Measurements from ENCODE around the gene KIF1A.
A peak's percentile ranks its signal among the peaks of the same experiment; 100 is the strongest.

KIF1A gene

DNA sequence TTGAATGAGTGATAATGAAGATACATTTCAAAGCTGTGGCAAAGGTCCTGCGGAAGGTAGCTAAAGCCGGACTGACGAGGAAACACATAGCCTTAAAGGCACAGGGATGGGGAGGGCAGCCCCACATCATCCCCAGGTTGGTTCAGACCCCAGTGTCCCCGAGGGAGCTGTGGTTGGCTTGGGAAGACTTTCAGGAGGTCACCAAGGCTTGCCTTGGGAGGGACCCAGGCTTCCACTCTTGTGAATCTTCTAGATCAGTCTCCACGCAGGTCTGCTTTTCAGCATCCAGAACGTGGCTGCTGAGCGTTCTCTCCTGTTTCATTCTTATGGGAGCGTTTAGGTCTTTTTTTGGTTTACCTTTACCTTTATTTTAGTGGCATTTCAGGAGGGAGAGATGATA lies 16.8 kb downstream of the KIF1A start:
- DNase-seq (ENCODE audit: low read depth in 2 of 2) = no peak

DNA sequence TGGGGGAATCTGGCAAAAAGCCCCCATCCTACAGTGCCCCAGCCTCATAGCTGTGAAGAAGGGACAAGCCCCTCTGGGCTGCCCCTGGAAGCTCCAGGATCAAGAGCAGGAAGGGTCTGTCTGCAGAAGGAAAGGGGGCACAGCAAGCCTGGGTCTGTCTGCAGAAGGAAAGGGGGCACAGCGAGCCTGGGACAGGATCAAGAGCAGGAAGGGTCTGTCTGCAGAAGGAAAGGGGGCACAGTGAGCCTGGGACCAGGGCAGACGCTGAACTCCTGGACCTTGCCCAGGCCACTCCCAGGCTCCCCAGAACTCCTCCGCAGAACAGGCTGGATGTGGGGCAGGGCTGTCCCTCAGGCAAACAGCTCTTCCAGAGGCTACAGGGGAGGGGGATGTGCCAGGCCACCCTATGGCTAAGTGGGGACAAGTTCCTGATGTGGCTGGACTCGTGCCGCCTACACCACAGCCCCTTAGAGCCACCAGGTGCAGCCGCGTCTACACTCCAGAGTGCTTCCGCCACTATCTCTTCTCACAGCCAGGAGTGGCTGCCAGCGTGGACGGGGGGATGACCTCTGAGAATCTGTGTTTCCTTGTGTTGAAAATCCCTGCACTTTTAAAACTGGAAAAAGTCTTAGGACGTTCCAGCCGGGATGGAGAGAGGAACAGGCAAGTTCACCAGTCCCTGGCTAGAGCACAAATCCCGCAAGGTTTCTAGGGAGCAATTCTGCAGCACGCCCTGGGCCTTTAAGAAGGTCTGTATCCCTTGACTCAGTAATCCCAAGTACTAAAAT lies 20.8 kb downstream of the KIF1A start:
- DNase-seq (ENCODE audit: low read depth in 2 of 2) = no peak

DNA sequence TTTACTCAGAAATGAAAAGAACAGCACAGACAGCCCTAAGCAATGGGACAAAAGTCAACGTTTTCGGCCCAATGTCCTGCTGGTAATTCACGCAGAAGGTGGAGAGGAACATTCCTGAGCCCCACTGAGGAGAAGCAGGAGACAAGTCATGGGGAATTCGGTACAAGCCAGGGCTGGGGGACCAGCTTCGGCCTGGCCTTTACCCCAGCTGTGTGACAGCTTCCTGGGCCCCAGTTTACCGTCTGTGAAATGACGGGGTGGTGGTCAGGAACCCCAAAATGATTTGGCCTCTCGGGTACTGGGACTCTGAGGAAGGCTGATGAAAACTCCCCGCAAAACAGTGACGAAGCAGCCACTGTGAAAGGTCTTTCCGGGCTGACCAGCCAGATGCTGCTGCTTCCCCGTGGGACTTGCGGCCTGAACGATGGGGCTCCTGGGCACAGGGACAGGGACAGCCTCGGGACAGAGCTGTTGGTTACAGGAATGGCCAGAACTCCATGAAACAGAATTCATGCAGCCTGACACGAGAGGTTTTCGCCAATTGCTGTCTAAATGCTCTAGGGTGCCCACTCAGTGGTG lies 21.6 kb downstream of the KIF1A start:
- DNase-seq (ENCODE audit: low read depth in 2 of 2) = no peak

DNA sequence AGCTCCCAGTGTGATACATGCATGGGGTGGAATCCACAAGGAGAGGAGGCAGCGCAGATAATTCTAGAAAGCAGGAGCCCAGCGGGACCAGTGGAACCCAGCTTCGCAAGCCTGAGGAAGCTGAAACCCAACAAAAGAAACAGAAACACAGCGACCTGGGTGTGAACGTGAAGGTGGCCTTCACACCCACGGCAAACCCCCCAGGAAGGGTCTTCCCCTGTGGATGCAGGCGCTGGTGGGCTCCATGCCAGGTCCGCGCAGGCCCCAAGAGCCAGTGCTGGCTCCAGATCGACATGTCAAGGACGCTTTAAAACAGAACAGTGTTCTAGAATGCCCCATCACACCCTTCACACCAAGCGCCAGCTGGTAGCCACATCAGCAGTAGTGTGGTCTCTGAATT lies 22.1 kb downstream of the KIF1A start:
- no peak for DNase-seq (ENCODE audit: low read depth in 2 of 2)

DNA sequence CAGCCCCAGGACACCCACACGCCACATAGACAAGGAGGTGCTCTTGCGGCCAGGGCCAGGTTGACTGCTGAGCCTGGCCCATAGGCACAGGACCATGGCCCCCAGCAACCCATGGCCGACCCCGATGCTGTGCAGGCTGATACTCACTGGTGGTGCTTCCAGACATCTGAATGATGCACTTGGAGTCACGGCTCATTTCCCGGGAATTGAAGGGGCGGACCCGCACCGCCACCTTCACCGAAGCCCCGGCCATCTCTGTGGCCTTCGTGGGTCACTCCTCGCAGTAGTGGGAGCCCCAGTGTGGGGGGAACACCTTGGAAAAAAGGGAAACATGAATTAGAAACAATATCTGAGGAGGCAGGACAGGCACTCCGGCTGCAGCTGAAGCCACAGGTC lies 22.5 kb downstream of the KIF1A start:
- DNase-seq (ENCODE audit: low read depth in 2 of 2) = no peak

DNA sequence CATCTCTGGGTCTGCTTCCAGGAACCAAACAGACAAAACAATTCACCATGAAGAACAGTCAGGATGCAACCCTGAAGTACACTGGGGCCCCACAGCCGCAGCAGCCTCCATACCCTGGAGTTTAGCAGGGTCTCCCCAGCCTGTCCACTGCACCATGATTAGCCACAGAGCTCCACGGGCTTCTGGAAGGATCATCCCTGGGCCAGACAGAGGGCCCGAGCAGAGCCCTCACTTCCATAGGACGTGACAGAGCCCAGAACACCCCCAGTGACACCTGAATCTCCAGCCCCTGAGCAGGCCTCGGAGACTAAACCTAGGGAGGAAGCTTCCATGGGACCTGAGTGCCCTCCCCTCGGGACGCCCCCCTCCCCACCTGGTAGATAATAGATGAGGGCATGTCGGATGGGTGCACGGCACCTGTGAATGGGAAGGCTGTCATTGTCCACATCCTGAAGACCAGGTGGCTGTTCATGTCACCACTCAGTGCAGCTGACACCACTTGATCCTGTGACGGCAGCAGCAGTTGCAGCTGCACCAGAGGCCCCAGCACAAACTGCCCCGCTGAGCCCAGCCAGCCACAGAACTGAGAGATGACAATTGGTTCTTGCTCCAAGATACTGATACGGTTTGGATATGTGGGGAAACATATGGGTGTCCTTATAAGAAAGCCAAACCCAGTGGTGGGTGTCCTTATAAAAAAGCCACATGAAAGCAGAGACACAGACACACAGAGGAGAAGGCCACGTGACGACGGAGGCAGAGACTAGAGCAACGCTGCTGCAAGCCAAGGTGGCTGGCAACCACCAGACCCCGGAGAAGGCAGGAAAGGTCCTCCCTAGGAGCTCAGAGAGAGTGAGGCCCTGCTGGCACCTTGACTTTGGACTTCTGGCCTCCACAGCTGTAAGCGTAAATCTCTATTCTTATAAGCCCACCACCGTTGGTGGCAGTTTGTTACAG lies 23.2 kb downstream of the KIF1A start:
- no peak for DNase-seq (ENCODE audit: low read depth in 2 of 2)

DNA sequence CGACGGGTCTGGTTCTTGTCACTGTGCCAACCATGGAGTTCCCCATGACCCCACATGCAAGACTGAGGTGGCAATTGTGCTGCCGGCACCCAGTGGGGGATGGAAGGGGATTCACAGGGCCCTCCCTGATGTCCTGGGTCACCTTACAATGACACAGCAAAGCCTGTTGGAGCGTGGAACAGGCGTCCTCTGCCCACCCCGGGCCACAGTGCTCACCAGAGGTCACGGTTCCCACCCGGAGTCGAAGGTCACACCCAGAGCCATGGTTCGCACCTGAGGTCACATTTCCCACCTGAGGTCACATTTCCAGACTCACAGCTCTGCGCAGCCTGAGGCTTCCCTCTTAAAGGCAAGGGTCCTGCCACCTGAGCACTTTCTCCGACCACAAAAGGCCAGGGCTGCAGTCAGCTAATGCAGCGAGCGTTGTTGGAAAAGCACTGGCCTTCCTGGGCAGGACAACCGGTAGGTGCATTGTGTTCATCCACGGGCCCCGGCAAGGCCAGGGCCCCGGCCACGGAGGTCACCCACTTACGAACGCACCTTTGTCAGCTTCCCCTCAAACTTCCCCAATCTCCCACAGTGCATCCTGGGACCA lies 24.0 kb downstream of the KIF1A start:
- DNase-seq (ENCODE audit: low read depth in 2 of 2) = no peak

DNA sequence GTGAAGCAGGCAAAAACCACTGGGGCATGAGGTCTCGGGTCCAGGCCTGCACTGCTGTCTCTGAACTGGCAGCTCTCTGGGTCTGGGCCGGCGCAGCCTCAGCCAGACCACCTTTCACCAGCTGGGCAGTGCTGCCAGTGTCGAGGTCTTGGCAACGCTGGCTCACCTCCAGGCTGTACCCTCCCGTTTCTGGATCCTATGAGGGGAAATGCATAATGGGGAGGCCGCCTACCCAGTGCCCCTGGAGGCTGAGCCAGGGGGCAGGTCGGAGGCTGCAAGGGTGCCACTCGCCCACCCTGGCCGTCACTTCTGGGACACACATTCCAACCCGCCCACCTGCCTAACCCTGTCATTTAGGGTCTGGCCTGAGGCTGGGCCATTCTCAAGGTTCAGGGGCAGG lies 24.6 kb downstream of the KIF1A start:
- DNase-seq (ENCODE audit: low read depth in 2 of 2) = no peak

DNA sequence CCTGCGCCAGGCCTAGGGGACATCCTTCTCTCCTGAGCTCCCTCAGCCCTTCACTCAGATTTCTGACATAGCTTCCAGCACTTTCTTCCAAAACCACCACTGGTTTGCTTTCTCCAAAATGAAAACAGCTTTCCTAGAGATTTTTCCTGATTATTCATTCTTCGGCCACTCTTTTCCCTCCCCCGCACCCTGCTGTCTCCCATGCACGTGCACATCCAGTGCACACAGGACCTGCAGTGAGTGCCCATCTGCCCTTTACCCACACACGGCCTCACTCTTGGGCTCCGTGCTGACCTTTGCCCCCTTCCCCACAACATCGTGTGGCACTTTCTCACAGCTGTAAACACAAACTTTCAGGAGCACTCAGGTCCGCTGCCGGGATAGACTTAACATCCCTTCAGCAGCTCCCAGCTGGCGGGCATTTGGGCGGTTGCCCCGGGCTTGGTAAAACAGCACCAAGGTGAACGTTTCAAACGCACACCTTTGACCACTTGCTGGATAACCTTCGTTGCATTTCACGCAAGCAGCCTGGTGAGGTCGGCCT lies 25.8 kb downstream of the KIF1A start:
- DNase-seq (ENCODE audit: low read depth in 2 of 2) = no peak

DNA sequence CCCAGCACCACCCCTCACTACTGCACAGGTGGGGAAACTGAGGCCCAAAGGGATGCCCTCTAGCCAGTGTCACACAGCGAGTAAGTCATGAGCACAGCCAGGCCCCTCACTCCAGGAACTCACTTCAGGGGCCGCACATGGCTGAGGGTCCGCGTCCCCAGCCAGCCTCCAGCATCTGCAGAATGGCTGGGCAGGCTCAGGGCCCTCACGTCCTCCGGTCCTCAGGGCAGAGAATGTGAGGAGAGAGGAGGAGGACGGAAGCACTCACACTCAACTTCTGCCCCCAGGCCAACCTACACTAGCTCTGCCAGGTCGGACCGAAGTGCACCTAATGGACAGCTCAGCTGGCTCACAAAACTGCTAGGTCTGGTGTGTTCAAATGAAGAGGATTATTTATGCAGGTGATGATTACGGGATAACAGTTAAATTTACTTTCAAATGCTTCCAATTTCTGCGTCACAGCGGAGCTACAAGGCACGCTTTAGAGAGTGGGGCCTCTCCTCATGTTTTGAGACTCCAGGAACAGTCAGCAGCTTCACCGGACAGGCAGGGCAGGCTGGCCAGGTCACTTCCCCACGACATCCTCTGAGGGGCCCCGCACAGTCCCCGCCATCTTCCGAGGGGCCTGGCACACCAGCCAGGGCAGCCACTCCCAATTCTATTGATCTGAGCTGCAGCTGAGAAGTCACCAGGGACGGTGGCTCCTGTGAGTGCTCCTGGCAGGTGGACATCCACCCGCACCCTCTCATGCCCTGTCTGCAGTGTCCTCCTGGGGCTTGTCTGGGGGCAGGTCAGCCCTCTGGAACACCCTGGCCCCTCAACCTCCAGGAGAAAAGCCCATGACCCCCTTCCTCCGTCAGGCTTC lies 26.5 kb downstream of the KIF1A start:
- DNase-seq (ENCODE audit: low read depth in 2 of 2) = no peak

DNA sequence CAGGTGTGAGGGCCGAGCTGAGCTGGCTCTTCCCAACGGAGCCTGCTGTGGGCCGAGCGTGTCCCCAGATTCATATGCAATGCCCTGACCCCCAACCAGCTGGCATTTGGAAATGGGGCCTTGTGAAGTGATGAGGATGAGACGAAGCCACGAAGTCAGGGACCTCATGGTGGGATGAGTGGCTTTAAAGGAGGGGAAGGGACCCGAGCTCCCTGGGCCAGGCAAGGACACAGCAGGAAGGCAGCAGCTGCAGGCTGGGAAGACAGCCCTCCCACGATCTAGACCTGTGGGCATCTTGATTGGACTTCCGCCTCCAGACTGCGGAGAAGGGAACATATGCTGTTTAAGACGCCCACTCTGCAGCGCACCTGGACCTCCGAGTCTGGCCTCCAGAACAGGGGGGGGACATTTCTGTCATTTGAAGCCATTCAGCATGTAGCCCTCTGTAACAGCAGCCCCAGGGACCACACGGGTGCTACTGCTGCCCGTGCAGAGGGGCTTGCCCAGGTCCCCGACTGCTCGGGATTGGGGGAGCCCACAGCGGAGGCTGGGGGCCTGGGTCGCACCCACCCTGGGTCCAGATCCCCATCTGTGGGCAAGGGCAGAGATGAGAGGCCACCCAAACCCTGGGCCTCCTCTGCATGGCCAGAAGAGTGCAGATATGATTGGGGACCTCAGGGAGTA lies 27.2 kb downstream of the KIF1A start:
- no peak for DNase-seq (ENCODE audit: low read depth in 2 of 2)

DNA sequence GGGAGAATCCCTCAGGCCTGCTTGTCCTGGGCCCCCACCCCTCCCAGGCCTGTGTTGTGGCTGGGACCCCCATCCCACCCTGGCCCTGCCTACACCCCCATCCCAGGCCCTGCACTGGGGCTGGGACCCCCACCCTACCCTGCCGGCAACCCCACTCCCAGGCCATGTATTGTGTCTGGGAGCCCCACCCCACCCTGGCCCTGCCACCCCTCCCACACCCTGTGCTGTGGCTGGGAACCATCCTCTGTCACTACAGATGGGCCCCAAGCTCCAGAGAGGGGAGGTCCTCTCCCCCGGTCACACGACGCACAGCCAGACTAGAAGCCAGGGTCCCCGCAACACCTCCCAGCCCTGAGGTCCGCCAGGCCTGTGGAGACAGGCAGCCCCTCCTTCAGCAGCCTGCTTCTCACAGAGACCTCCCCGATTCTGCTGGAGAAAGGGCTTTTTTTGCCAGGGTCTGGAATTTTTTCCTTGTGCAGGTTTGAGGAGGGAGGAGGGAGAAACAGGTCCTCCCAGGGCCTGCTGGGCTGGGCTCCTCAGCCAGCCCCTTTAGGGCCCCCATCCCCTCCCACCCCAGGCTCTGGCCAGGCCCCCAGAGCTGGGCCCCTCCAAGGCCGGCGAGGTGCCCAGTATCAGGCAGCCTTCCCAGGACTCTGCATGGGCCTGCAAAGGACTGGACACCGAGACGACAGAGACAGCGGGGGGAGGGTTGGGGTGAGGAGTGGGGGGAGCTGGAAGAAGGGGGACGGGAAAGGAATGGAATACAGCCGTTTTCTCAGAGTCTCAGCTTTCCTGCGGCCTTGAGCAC lies 28.0 kb downstream of the KIF1A start:
- DNase-seq (ENCODE audit: low read depth in 2 of 2) = no peak

DNA sequence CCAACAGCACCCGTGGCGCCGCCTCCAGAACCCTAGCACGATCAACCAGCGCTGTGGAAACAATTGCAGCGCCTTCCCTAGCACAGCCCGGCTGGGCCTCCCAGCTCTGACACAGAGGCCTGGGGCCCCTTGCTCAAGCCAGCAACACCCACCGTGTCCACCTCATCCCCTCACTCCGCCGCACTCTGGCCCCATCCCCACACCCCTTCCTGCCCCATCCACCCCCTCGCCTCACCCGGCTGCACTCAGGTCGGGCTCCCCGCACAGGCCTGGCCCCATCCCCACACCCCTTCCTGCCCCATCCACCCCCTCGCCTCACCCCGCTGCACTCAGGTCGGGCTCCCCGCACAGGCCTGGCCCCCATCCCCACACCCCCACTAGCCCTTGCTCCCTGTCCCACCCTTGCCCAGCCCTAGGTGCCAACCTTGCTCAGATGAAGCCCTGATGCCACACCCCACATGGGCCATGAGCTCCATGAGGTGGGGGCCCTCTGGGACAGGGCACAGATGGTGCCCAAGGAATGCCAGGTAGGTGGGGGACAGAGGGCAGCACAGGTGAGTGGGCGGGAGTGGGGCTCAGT lies 28.7 kb downstream of the KIF1A start:
- no peak for DNase-seq (ENCODE audit: low read depth in 2 of 2)

DNA sequence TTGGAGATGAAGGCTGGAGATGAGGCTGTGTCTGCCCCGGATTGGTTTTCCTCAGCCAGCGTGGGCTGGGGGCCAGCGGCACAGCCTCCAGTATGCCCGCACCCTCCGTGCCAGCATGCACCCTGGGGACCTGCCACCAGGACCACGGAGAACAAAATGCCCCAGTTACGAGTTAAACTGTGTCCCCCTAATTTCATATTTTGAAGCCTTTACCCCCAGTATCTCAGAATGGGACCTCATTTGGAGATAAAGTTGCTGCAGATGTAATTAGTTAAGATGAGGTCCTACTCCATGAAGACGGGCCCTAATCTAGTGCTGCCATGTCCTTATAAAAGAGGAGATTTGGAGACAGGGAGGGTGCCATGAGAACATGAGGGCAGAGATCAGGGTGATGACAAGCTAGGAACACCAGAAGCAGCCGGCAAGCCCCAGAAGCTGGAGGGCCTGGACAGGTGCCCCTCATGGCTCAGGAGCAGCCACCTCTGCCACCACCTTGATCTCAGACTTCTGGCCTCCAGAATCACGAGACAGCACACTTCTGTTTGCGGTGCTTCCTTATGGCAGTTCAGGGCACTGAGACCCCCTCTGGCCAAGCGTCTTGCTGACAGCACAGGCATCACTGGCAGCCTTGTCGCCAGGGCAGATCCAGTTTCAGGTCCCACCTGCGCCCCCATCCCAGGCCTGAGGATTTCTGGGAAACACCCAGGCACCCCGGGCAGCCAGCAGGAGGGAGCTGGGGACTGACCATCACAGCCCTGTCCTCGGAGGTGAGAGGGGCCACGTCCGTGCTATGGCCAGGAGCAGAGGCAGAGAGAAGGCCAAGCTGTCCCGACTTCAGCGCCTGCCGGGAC lies 29.4 kb downstream of the KIF1A start:
- DNase-seq (ENCODE audit: low read depth in 2 of 2) = no peak

DNA sequence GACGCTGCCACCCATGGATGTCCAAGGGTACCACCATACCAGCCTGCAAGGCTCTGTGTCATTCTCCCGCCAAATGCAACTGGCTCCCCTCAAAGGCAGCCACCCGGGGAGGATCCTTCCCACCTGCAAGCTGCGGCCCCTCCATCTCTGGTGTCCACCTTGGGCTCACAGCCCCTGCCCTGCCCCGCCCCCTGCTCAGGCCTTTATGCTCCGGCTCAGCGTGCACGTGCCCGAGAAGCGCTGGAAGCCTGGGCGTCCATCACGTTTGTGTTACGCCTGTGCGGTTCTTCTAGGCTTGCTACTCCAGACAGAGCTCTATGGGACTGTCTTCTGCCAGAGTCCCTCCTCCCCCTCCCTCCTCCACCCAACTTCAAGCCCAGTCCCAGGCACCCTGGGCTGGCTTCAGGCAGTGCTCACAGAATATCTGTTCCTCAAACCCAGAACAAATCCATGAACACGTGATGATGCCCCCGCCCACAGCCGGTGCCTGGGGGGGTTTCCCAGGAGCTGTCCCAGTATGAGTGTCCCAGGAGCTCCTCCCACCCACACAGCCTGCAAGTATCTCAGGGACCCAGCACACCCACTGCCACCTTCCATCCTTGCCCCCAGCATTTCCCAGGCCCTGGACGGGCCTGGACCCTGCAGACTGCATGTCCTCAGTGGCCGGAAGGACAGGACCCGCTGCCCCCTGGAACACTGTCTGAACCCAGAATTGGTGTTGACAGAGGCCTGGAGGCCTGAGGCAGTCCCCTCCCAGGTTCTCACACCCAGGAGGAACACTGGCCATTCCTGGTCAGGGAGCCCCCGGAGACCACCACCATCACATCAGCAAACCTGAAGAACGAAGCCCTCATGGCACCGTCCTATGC lies 30.3 kb downstream of the KIF1A start:
- DNase-seq (ENCODE audit: low read depth in 2 of 2) = peak in 1 of 2 donors; percentile 6

DNA sequence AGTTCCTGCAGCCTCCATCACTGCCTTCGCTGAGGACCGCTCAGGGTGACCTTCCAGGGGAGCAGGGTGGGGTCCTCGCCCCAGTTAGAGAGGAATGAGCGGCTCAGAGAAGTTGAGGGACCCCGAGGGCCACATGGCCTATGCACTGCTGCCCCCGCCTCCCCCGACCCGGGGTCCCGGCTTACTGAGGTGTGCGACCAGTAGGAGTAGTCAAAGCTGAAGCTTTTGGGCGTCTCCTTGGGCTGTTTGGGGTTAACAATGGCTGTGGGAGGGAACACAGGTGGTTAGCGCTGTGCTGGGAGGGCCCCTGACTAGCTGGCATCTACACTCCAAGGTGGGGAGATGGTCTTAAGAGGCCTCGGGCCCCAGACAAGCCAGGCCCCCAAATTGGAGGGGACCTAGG lies 31.0 kb downstream of the KIF1A start:
- DNase-seq (ENCODE audit: low read depth in 2 of 2) = no peak

DNA sequence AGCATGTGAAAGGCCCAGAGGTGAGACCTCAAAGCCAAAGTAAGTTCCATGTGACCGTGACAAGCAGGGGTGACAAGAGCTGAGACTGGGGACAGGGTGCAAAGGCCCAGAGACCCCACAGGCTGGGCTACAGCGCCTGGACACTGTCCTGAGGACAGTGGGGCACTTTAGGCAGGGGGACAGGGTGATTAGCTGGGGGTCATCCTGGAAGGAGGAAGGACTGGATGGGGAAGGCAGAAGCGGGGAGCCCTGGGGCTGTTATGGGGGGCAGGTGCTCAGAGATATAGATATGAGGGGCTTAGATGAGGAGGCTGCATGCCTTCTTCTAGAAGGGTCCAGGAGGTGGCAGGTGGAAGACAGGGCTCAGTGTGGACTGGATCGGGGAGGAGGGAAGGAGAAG lies 31.5 kb downstream of the KIF1A start:
- no peak for DNase-seq (ENCODE audit: low read depth in 2 of 2)
